Left ventricle myocardium superior (tissue), 1 donor: ENCODE results near the gene BOC. TPM values are rescaled to one million over a fixed set of nuclear protein-coding genes. Genes with fewer than 3 reads are reported as not detected.

Experiments used
- ATAC-seq: fragments of 200-7000 bp; cut with Tn5 transposase; one replicate; pipeline ENCODE4 v1.9.1; 2020; ENCODE audit warnings: mild to moderate bottlenecking, moderate library complexity
- DNase-seq: peaks from one replicate; pipeline ENCODE4 v3.0.0-alpha.2; 2020
- intact Hi-C: fragments of 100-400 bp; cut with micrococcal nuclease; formaldehyde crosslinking; loops from one replicate; pipeline ENCODE4 v1.11.0; 2022
- total RNA-seq: library from RNA; stranded (reverse); fragmentation: NEBNext Ultra II Directional; extraction: Animal tissue kit (Norgen Biotek cat#: 25700); gene quantifications from one replicate; pipeline ENCODE4 v1.2.1, GENCODE V29; 2021
- donor health status: DM: no; HTN: yes; CAD: no; lungs with severe emphysema.

BOC gene
- total RNA-seq, 1 donor from 2014 or later: 5.5 TPM

DNA sequence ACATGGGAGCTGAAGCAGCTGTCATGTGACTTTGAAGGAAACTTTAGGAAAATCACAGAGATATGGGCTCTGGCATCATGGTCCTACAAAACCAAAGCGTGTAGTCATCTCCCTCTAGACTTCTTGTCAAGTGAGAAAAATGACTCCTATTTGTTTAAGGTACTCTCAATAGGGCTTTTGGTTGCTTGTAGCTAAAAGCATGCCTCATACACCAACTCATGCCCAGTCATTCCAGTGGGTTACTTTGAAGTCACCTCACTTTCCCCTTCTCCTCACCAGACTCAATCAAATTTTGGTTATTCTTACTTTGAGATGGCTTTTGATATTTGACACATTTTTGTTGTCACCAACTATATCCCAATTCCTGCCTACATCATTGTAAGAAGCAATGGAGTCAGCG lies 81.6 kb downstream of the BOC start:
- DNase-seq: no peak
- intact Hi-C loops: no loop called here
- ATAC-seq: no peak

DNA sequence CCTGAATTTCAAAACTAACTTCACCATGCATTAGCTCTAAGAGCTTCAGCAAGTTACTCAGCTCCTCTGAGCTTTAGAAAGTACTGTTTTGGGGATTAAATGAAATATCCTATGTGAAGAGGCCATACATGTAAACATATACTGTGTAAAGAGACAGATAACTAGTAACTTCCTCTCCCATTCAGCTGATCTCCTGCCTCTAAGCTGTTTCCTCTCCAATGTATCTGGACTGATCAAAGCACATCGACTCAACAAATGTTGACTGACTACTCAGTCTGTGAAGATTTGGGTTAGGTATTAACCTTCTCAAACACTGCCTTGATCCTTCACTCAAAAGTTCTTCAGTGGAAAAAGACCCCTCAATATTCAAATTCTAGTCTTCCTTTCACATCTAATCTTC lies 82.0 kb downstream of the BOC start:
- no peak for ATAC-seq
- intact Hi-C loops: no loop called here
- no peak for DNase-seq

DNA sequence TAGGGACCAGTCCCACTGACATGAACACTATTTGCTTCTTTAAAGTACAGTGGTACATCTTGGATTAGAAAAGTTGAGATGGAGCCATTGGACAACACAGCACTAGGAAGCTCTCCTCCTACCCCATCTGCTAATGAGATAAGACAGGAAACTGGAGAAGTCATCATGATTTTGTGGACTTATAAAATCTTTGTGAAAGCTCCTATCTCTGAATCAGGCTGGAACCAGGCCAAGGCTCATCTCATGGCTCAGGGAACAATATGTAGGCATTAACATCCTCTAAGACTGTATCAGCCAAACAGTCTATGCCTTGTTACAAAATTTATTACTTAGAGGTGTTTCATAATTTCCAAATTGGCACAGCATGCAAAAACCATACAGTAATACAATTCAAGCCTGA lies 84.1 kb downstream of the BOC start:
- no peak for ATAC-seq
- intact Hi-C loops: no loop called here
- DNase-seq: no peak

DNA sequence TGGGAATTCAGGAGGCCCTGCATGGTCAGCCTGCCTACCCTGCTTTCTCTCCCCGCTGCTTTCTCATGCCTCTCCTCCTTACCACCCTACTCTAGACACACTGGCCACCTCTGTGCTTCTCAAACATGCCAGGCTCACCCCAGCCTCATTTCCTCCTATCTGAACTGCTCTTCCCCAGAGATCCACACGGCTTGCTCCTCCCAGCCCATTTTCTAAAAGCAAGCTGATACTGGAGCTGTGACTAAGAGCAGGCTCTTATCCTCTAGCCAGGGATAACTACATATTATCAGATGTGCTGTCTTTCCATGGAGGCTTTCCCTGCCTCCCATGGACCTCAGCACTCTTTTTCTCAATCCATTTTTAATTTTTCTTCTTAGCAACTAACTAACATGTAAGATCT lies 85.9 kb downstream of the BOC start:
- ATAC-seq (no peak), DNase-seq (no peak)
- intact Hi-C loops: no loop called here

DNA sequence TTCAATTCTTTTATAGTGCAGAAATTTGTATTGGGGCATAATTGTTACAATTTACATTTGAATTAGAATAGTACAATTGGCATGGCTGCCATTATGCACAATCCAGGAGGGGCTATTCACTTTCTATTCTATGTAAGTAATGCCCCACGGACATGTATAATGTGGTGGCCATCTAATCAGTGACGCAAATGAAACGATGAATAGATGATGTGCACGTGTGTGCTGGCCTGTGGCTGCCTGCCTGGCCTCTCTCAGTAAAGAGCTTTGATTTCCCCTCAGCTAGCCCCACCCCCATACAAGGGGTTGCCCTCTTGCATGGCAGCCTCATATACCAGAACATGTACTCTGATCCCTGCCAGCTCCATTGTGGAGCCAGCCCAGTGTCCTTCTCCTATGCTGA lies 86.5 kb downstream of the BOC start:
- intact Hi-C loops: no loop called here
- no peak for ATAC-seq
- no peak for DNase-seq

DNA sequence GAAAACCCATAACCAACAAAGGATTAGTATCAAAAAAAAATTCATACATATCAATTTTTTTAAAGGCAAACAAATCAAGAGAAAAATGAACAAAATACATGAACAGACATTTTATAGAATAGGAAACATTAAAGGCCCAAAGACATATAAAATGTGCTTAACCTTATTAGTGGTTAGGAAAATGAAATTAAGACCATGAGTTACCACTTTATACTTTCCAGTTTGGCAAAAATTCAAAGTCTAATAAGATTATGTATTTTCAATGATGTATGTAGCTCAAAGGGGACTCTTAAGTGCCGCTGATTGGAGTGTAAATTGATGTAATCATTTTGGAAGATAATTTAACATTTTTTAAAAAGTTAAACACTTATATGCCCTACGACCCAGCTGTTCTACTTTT lies 89.2 kb downstream of the BOC start:
- ATAC-seq: no peak
- no peak for DNase-seq
- intact Hi-C loops: loop anchor here (10.0 kb wide), 1 partner anchor 344 kb away; no protein-coding TSS in a partner anchor

DNA sequence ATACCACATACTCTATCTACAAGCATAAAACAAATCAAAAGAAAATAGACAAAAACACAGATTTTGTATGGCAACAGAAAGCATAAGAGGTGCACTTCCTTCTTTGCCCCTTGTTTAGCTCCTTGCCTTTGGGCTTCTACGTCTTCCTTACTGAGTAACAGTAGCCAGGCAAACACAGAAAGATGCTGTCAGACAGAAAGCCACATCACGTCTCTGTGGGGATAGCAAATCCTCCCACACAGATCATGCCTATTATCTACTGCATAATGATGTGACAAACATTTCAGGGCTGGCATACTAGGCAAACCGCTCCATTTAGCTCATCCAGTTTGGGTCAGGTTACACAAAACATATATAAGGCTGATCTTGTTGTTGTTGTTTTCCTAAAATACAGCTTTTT lies 92.7 kb downstream of the BOC start:
- intact Hi-C loops: loop anchor here (10.0 kb wide), 1 partner anchor 341 kb away; no protein-coding TSS in a partner anchor
- ATAC-seq (no peak), DNase-seq (no peak)

DNA sequence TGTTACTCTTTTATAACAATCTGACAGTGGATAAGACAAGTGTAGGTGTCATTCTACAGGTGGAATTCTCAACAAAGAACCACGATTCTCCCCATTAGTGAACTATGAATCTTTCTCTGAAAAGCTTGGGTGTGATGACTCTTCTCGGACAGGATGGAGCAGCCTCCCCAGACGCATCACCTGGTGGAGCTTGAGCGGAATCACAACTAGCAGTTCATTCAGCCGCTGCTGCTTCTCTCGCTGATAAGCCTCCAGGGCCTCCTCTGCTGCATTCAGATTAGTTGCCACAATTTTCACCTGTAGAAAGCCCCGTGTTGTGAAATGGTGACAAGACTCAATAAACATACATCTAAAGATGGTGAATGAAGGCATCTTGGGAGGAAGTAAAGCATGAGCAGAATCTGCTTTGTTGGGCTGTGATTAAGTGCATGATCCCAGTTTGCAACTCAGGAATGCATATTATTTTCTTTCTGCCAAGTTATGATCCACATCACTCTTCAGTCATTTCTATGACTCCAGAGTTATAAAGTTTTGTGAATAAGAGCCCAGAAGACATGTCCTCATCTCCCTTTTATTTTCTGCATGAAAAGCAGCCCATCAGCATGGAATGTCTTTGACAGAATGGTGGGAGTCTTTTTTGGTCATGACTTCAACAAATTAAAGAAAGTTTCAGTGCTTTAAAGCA lies 93.6 kb downstream of the BOC start:
- ATAC-seq: no peak
- intact Hi-C loops: loop anchor here (10.0 kb wide), 1 partner anchor 340 kb away; no protein-coding TSS in a partner anchor
- no peak for DNase-seq

DNA sequence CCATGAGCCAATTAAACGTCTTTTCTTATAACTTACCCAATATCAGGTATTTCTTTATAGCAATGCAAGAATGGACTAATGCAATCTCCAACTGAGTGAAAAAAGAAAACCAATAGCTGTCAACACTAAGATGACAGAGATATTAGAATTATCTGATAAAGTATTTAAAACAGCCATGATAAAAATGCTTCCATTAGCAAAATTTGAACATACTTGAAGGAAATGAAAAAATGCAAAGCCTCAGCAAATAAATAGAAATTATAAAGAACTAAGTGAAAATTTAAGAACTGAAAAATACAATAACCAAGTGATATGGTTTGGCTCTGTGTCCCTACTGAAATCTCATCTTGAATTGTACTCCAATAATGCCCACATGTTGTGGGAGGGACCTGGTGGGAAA lies 99.6 kb downstream of the BOC start:
- no peak for DNase-seq
- intact Hi-C loops: no loop called here

DNA sequence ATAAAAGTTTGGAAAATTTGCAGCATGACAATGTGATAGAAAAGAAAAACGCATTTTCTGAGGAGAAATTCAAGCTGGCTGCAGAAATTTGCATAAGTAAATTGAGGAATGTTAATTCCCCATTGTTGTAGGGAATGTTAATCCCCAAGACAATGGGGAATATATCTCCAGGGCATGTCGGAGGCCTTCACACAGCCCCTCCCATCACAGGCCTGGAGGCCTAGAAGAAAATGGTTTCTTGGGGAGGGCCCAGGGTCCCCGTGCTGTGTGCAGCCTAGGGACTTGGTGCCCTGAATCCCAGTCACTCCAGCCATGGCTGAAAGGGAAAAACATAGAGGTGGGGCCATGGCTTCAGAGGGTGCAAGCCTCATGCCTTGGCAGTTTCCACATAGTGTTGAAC lies 101.1 kb downstream of the BOC start:
- DNase-seq (no peak), ATAC-seq (no peak)
- intact Hi-C loops: no loop called here

More for the DNA sequence above, 99.6 kb downstream of the BOC start:
- ATAC-seq: no peak

DNA sequence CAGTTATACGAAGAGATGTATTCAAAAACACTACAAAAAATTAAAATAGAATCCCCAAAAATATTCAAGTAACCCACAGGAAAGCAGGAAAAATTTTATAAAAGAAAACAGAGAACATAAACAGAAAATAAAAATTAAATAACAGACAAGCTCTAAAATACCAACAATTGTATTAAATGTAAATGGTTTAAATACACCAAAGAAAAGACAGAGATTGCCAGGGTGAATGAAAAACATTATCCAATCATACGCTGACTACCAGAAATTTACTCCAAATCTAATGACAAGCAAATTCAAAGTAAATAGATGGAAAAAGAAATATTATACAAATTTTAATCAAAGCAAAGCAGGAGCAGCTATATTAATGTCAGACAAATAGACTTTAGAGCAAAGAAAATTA lies 103.6 kb downstream of the BOC start:
- ATAC-seq: no peak
- intact Hi-C loops: no loop called here
- no peak for DNase-seq

DNA sequence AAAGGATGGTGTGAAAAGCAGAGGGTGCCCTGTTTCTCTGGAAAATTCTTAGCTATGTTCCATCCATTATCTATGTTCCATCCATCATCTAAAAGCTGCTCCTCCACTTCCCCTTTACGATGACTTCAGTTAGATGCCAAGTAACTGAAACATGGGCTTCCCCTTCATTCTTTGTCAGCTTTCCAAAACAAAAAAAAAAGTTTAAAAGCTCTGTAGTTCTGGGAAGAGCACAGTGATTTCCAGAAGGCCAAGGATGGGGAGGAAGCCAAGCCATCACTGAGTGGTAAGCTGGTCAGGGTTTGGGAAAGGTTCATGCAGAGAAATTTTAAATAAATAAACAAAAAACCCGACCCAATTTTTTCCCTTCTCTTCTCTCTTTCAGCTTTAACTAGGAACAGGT lies 118.4 kb downstream of the BOC start:
- no peak for DNase-seq
- intact Hi-C loops: no loop called here
- ATAC-seq: no peak

DNA sequence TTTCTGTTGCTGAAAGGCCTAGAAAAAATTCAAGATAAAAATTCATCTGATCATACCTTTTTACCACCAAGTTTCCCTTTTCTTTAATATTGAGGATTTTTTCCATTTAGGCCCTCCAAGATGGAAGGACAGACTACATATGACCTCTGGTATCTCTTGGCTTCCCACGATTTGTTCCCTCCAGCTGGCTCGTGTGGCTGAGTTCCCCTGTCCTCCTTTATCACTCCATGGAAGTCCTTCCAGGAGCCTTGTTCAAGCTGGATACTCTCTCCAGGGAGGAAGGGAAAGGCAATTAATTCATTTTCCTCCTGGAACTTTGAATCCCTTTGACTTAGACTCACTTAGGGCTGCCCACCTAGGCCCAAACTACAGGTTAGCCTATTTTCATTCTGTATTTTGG lies 119.4 kb downstream of the BOC start:
- intact Hi-C loops: no loop called here
- ATAC-seq: no peak
- no peak for DNase-seq

DNA sequence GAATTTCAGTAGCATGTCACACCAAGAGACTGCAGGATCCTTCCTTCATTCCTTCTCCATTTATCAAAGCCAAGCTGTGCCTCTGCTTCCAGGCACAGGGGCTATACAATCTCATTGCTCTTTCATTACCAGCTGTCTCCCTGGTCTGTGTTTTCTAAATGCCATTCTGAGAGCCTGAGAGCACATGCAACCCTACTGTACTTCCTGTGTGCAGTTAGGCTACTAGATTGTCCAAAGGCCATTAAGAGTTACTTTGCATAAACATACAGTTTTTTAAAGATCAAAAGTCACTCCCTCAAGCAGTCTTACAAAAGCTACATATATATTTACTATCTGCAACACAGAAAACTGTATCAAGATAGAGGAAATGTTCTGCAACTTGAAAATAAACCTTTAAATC lies 119.8 kb downstream of the BOC start:
- intact Hi-C loops: no loop called here
- ATAC-seq: no peak
- DNase-seq: no peak

Other genes starting within 250 kb of the BOC start
- gene CD200R1, start 236.5 kb upstream of the BOC start, total RNA-seq: 0.87 TPM
- gene GTPBP8, start 220.6 kb upstream of the BOC start, total RNA-seq: 34.6 TPM
- 1.9 TPM for gene CFAP44, start 229.9 kb downstream of the BOC start, total RNA-seq